HepG2 (cell line): Measurements from ENCODE around the gene PDLIM7. TPM values are rescaled to one million over a fixed set of nuclear protein-coding genes. Genes with fewer than 3 reads are reported as not detected.
A peak's percentile ranks its signal among the peaks of the same experiment; 100 is the strongest.

Experiments used
- ATAC-seq: fragments of 200-7000 bp; cut with Tn5 transposase; 3 replicates; pipeline ENCODE4 v1.9.1; 2020; ENCODE audit warnings: mild to moderate bottlenecking, moderate library complexity
- BruUV-seq: library from RNA; stranded (reverse); fragments of 400-500 nt; replicated peaks from 2 replicates; lab custom pipeline; 2021; lab: Mats Ljungman, UMichigan
- CTCF ChIA-PET: fragments of 300-600 bp; formaldehyde crosslinking; extraction: SDS; loops from one replicate; lab custom pipeline; 2021; ENCODE audit warnings: low total read pairs, inconsistent platforms, low intra/inter-chr PET ratio; lab: Yijun Ruan, JAX
- POLR2A ChIA-PET: fragments of 350-600 bp; sonication (Branson Sonifier 250); formaldehyde crosslinking; loops from one replicate; lab custom pipeline; 2020; ENCODE audit warnings: antibody characterized with exemption, inconsistent platforms; lab: Yijun Ruan, JAX
- DNase-seq: peaks from one replicate; pipeline ENCODE4 v3.0.0-alpha.2; 2015; ENCODE audit warnings: low spot score
- FAIRE-seq: peaks from 3 replicates; lab custom pipeline; 2011; peaks lifted over from hg19 to GRCh38; lab: Jason Lieb, UNC
- H2AFZ ChIP-seq: one replicate; pipeline ENCODE4 v1.6.1; 2011; ENCODE audit warnings: low read length, inconsistent platforms
- H3K27ac ChIP-seq: fragments of 300-600 bp; 3 replicates; pipeline ENCODE4 v1.8.0; 2011; ENCODE audit warnings: mixed run types, mild to moderate bottlenecking, mixed read lengths, low read length, inconsistent platforms; ENCODE audit not compliant: insufficient read depth; ENCODE audit errors: extremely low read length
- H3K27me3 ChIP-seq, 2 experiments: fragments of 200-600 bp in 1 of 2; 2 replicates in 1 of 2; 3 replicates in 1 of 2; pipeline versions ENCODE4 v1.6.0 to v1.8.0; 2011; ENCODE audit warnings: low read length in 2 of 2, mild to moderate bottlenecking in 2 of 2, moderate library complexity in 2 of 2, inconsistent platforms in 1 of 2; ENCODE audit not compliant: insufficient read depth in 2 of 2, control insufficient read depth in 1 of 2
- H3K36me3 ChIP-seq, 2 experiments: fragments of 200-600 bp in 1 of 2; replicated peaks in 1 of 2; 2 replicates in 1 of 2; 3 replicates in 1 of 2; pipeline versions ENCODE4 v1.5.1 to v1.8.0; 2011; ENCODE audit warnings: low read length in 2 of 2, inconsistent platforms in 1 of 2; ENCODE audit not compliant: insufficient read depth in 2 of 2, control insufficient read depth in 1 of 2
- H3K4me1 ChIP-seq: 2 replicates; pipeline ENCODE4 v1.5.1; 2012; ENCODE audit warnings: low read length, inconsistent platforms; ENCODE audit not compliant: insufficient read depth
- H3K4me2 ChIP-seq: 2 replicates; pipeline ENCODE4 v1.6.0; 2011; ENCODE audit warnings: low read depth, low read length, inconsistent platforms
- H3K4me3 ChIP-seq, 3 experiments: fragments of 200-600 bp in 1 of 3; sonication (generic), shearing (Covaris generic) in 1 of 3; replicated peaks in 1 of 3; 2 replicates each; pipeline ENCODE4 v1.5.1; 2011 to 2016; ENCODE audit warnings: low read length in 3 of 3, inconsistent platforms in 2 of 3, low read depth in 2 of 3, mild to moderate bottlenecking in 2 of 3, control low read depth in 1 of 3, mixed read lengths in 1 of 3; ENCODE audit not compliant: insufficient read depth in 1 of 3
- H3K79me2 ChIP-seq: one replicate; pipeline ENCODE4 v1.6.1; 2011; ENCODE audit warnings: low read length, inconsistent platforms; ENCODE audit not compliant: insufficient read depth
- H3K9ac ChIP-seq: 2 replicates; pipeline ENCODE4 v1.6.0; 2011; ENCODE audit warnings: mild to moderate bottlenecking, low read depth, low read length, inconsistent platforms; ENCODE audit not compliant: insufficient read depth
- H3K9me3 ChIP-seq: 2 replicates; pipeline ENCODE4 v1.5.1; 2012; ENCODE audit warnings: mild to moderate bottlenecking, low read length
- H4K20me1 ChIP-seq: 2 replicates; pipeline ENCODE4 v1.6.0; 2011; ENCODE audit warnings: inconsistent platforms, mild to moderate bottlenecking, low read length, moderate library complexity; ENCODE audit not compliant: insufficient read depth
- AGO2 ChIP-seq: fragments of 200-400 bp; formaldehyde crosslinking; optimal IDR thresholded peaks from 2 replicates; pipeline ENCODE3; 2017; ENCODE audit warnings: mild to moderate bottlenecking, low read depth, low read length, moderate library complexity
- HHEX ChIP-seq: IDR thresholded peaks from 2 replicates; pipeline ENCODE4 v1.6.1; 2016; ENCODE audit warnings: control low read depth
- PTBP1 ChIP-seq: fragments of 200-400 bp; formaldehyde crosslinking; IDR thresholded peaks from 2 replicates; pipeline ENCODE4 v1.6.1; 2018; ENCODE audit warnings: low read length, low read depth; ENCODE audit not compliant: poor library complexity, severe bottlenecking
- RBM22 ChIP-seq: fragments of 200-400 bp; formaldehyde crosslinking; optimal IDR thresholded peaks from 2 replicates; pipeline ENCODE3; 2017; ENCODE audit warnings: mild to moderate bottlenecking, low read length, moderate library complexity
- SOX13 ChIP-seq, 3 experiments: fragments of 450-650 bp in 1 of 3; sonication (generic) in 1 of 3; formaldehyde crosslinking in 1 of 3; IDR thresholded peaks in 2 of 3; conservative IDR thresholded peaks in 1 of 3; 2 replicates each; pipeline versions ENCODE4 v1.5.0 to v1.6.1; 2016 to 2020; ENCODE audit warnings: antibody characterized with exemption in 1 of 3, mild to moderate bottlenecking in 1 of 3, missing compliant biosample characterization in 1 of 3, missing genetic modification reagents in 1 of 3, moderate library complexity in 1 of 3
- ZNF44 ChIP-seq: sonication (generic); formaldehyde crosslinking; IDR thresholded peaks from 2 replicates; pipeline ENCODE4 v1.5.1; 2020; ENCODE audit warnings: mild to moderate bottlenecking, missing genetic modification reagents
- ZSCAN29 ChIP-seq: sonication (generic); formaldehyde crosslinking; conservative IDR thresholded peaks from 2 replicates; pipeline ENCODE4 v1.4.0; 2020; ENCODE audit warnings: mild to moderate bottlenecking, missing genetic modification reagents
- ZSCAN30 ChIP-seq: sonication (generic); formaldehyde crosslinking; IDR thresholded peaks from 2 replicates; pipeline ENCODE4 v1.5.0; 2020; ENCODE audit warnings: mild to moderate bottlenecking, missing genetic modification reagents
- WGBS: methylation state at CpG from one replicate; pipeline ENCODE4 v1.1.6; 2017; ENCODE audit warnings: low lambda C conversion rate; 5-methylcytosine and 5-hydroxymethylcytosine counted together
- in situ Hi-C: cut with HindIII; loops from 2 replicates; pipeline ENCODE4 v1.10.0; 2017; ENCODE audit warnings: low pct_unique_long_range_greater_than_20kb; ENCODE audit not compliant: extremely low pct_ligation_motif_present
- intact Hi-C: fragments of 100-400 bp; cut with micrococcal nuclease; formaldehyde crosslinking; loops from one replicate; pipeline ENCODE4 v1.10.0; 2022; ENCODE audit not compliant: unreplicated experiment
- polyA plus RNA-seq, 8 experiments: library from polyadenylated mRNA; depleted of rRNA in 3 of 8; stranded (reverse) in 7 of 8; unstranded in 1 of 8; fragments of >200 nt; fragmentation: Illumina TruSeq in 4 of 8; extraction: Trizol in 4 of 8; gene quantifications; 2 replicates each; pipeline versions ENCODE4 v1.2.1 to v1.2.3, GENCODE V29; 2011 to 2016; ENCODE audit warnings: low read depth in 4 of 8, missing spikeins in 1 of 8, mixed read lengths in 1 of 8; ENCODE audit not compliant: insufficient read depth in 1 of 8
- total RNA-seq, 5 experiments: library from RNA; depleted of rRNA; stranded (reverse); fragments of >200 nt; fragmentation: Illumina TruSeq; extraction: Trizol; gene quantifications; 2 replicates each; pipeline ENCODE4 v1.2.3, GENCODE V29; 2016; ENCODE audit warnings: low read depth in 1 of 5
- TF ChIP-seq, protein P1 (sequence below): sonication (generic); formaldehyde crosslinking; IDR thresholded peaks from 2 replicates; pipeline ENCODE4 v1.5.0; 2020; ENCODE audit warnings: mild to moderate bottlenecking, missing genetic modification reagents

PDLIM7 gene
- total and polyA plus RNA-seq, 2 of the 13 experiments (the other 11 are each of a cell fraction or from before 2014, with no cell fraction given), result 21.1 to 31.3 TPM

DNA sequence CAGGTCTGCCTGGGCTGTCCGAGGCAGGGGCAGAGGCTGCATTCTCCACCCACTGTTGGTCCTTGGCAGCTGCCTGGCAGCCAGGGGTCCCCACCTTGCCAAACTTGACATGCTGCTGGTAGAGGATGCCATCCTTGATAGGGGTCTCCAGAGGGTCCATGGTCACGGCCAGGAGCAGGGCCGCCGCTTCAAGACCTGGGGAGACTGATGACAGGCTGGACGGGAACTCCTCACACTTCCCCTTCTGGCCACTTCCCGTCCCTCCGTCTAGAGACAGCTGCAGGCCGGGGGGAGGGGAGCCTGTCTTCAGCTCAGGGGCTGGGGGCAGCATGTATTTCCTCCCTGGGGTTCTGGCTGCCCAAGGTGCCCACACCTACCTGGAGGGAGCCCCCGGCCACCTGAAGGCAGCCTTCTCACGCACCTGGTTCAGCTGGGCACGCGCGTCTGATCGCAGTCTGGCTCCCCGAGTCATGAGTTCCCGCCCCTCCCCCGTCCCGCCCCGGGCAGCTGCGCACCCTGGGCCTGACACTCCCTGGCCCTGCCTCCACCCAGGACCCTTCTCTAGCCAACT is 12.1 kb upstream of the PDLIM7 start, which contains the start of gene DOK3:
Gene DOK3 (minus strand): TSS at position 446 of the 571 bp plus-strand sequence. CDS start 286 bp downstream, at position 160.
- TF ChIP-seq AGO2 (peak; percentile 43), RBM22 (peak; percentile 28), ZNF44 (no peak), ZSCAN30 (CRISPR knock-in tag) (no peak), ZSCAN29 (CRISPR knock-in tag) (no peak), SOX13 (IDR thresholded peaks at IDR 0.05) (no peak), SOX13 (CRISPR knock-in tag; conservative IDR thresholded peaks at IDR 0.05 in 1 of 2, IDR thresholded peaks at IDR 0.05 in 1 of 2) (no peak), PTBP1 (no peak), HHEX (no peak)
- TF ChIP-seq, protein P1, sequence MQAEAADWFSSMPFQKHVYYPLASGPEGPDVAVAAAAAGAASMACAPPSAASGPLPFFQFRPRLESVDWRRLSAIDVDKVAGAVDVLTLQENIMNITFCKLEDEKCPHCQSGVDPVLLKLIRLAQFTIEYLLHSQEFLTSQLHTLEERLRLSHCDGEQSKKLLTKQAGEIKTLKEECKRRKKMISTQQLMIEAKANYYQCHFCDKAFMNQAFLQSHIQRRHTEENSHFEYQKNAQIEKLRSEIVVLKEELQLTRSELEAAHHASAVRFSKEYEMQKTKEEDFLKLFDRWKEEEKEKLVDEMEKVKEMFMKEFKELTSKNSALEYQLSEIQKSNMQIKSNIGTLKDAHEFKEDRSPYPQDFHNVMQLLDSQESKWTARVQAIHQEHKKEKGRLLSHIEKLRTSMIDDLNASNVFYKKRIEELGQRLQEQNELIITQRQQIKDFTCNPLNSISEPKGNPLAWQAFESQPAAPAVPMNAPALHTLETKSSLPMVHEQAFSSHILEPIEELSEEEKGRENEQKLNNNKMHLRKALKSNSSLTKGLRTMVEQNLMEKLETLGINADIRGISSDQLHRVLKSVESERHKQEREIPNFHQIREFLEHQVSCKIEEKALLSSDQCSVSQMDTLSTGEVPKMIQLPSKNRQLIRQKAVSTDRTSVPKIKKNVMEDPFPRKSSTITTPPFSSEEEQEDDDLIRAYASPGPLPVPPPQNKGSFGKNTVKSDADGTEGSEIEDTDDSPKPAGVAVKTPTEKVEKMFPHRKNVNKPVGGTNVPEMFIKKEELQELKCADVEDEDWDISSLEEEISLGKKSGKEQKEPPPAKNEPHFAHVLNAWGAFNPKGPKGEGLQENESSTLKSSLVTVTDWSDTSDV, result no peak
- Histone ChIP-seq H3K79me2 (no peaks in the 10 kb centered on the region), H3K4me3 (no peak within 1 kb of the TSS), H3K4me1 (0 out of 2 replicates have a peak, but pooled peaks cover 1% of the 10 kb centered on the region), H3K9me3 (no peaks in the 10 kb centered on the region), H2AFZ (no peak within 1 kb of the TSS), H4K20me1 (no peaks in the 10 kb centered on the region), H3K9ac (no peak within 1 kb of the TSS), H3K27me3 (no peaks in the 10 kb centered on the region), H3K4me2 (no peak within 1 kb of the TSS), H3K27ac (no peak within 1 kb of the TSS), H3K36me3 (peaks cover 24 to 43% of the 10 kb centered on the region in 2 experiments; a peak in 4 of 5 replicates)
- no TSS peak for BruUV-seq
- 93% methylated on average over 13 of the region's 20 CpGs for whole genome bisulfite sequencing
- DNase-seq, result no peak
- ChIA-PET CTCF (no interaction called here), POLR2A (interaction anchor here (2.1 kb wide), 1 partner anchor 14 kb away, joined by 5 read pairs; no protein-coding TSS in a partner anchor)
- no peak for ATAC-seq
- intact Hi-C loops, result no loop called here
- FAIRE-seq, result no peak
- in situ Hi-C loops, result no loop called here
